ENCODE results near the gene GALNT3.

GALNT3 gene

DNA sequence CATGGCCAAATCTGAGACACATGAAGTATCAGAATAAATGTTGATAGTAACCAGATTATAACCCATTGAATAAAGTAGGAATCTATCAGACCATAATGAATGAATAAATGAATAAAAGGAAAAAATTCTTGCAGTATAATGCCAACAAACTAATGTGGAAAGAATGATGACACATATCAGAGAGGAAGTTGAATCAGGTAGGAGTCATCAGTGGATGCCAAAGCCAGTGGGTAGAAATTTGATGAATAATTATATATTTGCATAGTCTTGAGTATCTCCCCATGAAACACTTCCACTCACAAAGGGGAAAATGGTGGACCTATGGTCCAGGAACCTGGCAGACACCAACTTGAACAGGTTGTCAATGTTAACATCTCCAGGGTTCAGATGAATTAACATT, 68.6 kb downstream of the GALNT3 start:
- peak; percentile 38 for DNase-seq (ENCODE audit: low read depth)
- H3K4me3 ChIP-seq (ENCODE audit: low read depth, low read length) = no peak overlapping the region
- in situ Hi-C loops (cut with HindIII; ENCODE audit: low sequenced_read_pairs) = no loop called here
- TF ChIP-seq, protein P1, sequence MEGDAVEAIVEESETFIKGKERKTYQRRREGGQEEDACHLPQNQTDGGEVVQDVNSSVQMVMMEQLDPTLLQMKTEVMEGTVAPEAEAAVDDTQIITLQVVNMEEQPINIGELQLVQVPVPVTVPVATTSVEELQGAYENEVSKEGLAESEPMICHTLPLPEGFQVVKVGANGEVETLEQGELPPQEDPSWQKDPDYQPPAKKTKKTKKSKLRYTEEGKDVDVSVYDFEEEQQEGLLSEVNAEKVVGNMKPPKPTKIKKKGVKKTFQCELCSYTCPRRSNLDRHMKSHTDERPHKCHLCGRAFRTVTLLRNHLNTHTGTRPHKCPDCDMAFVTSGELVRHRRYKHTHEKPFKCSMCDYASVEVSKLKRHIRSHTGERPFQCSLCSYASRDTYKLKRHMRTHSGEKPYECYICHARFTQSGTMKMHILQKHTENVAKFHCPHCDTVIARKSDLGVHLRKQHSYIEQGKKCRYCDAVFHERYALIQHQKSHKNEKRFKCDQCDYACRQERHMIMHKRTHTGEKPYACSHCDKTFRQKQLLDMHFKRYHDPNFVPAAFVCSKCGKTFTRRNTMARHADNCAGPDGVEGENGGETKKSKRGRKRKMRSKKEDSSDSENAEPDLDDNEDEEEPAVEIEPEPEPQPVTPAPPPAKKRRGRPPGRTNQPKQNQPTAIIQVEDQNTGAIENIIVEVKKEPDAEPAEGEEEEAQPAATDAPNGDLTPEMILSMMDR (IDR thresholded peaks at IDR 0.05; ENCODE audit: low read depth, low read length, missing control alignments) = no peak

DNA sequence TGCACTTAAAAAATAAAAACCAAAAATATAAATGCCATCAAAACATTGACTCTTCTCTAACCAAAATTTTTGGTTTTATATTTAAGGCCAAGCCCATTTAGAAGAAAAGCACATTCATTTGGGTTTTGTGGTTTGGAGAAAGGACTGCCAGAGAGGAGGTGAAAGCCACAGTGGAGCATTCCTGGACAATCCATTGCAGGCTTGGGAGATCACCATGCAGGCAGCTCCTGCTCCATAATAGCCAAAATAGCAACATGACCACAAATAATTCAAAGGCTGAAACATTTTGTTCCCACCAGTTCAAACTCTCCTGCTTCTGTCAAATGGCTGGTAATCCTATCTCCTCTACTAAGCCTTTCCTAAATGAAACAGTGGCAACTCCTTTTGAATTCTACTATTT, 73.5 kb downstream of the GALNT3 start:
- peak; percentile 99 for DNase-seq (ENCODE audit: low read depth)
- no peak overlapping the region for H3K4me3 ChIP-seq (ENCODE audit: low read depth, low read length)
- TF ChIP-seq, protein P1 (IDR thresholded peaks at IDR 0.05; ENCODE audit: low read depth, low read length, missing control alignments) = no peak
- in situ Hi-C loops (cut with HindIII; ENCODE audit: low sequenced_read_pairs) = no loop called here

DNA sequence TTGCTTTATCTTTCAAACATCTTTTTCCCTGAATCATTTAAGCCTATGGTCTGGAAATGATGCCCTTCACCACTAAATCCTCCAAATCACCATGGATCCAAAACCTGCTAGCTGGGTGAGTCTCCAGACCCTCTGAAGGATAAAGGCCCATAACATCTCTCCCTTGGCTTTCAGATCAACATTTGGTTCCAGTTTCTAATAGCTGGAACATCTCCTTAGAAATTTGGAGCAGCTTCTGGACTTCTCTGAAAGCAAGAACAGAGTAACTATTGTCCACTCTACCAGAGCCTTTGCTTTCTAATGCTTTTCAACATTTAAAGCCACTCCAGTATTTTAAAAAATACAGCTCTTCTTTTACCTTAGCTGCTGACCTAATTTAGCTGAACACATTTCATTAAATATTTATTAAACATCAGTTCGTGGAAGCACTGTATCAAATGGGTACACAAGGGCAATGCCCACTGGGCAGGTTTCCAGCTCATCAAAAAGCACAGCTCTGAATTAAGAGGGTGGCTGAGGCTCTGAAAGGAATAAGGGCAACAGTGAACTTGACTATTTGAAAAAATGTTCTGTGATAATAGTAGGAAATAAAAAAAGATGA, 75.3 kb downstream of the GALNT3 start:
- in situ Hi-C loops (cut with HindIII; ENCODE audit: low sequenced_read_pairs) = no loop called here
- H3K4me3 ChIP-seq (ENCODE audit: low read depth, low read length) = no peak overlapping the region
- TF ChIP-seq, protein P1 (IDR thresholded peaks at IDR 0.05; ENCODE audit: low read depth, low read length, missing control alignments) = no peak
- no peak for DNase-seq (ENCODE audit: low read depth)

DNA sequence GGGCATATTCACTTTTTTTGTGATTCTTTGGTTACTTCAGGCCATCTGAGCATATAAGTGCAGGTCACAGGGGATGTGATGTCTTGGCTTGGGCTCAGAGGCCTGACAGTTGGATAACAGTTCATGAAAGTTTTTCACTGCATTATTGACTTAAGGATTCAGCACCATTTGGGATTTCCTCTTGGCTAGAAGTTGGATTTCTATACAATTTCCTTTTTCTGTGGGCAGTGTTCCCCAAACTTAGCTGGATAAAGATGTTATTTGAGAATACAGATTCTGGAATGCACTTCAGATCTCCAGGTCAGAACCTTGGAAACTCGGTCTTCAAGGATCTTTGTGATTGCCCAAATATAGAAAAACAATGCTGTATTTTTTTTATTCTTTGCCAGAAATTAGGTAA, 78.0 kb downstream of the GALNT3 start:
- H3K4me3 ChIP-seq (ENCODE audit: low read depth, low read length) = no peak overlapping the region
- DNase-seq (ENCODE audit: low read depth) = no peak
- in situ Hi-C loops (cut with HindIII; ENCODE audit: low sequenced_read_pairs) = no loop called here
- TF ChIP-seq, protein P1 (IDR thresholded peaks at IDR 0.05; ENCODE audit: low read depth, low read length, missing control alignments) = no peak

DNA sequence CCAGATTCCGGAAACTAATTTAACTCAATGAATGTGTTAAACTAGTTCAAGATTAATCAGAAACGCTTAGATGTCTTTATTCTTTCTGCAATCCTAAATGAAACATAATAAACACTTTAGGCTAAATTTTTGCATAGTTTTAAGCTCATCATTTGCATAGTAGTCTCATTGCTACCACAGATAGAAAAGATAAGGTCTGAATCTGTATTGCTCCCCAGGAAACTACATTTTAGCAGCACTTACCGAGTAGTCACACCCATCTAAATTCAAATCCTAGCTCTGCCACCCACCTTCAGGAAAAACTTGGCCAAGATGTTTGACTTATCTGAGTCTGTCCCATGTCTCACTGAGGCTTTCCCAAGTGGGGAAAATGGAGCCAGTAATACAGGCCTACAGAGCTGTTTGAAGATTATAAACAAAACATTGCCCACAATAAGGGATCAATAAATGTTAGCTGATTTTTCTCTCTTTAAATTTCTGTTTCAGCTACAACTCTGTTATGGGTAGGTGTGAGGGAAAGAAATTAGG, 87.0 kb downstream of the GALNT3 start:
- in situ Hi-C loops (cut with HindIII; ENCODE audit: low sequenced_read_pairs) = no loop called here
- TF ChIP-seq, protein P1 (IDR thresholded peaks at IDR 0.05; ENCODE audit: low read depth, low read length, missing control alignments) = no peak
- H3K4me3 ChIP-seq (ENCODE audit: low read depth, low read length) = no peak overlapping the region
- DNase-seq (ENCODE audit: low read depth) = no peak

DNA sequence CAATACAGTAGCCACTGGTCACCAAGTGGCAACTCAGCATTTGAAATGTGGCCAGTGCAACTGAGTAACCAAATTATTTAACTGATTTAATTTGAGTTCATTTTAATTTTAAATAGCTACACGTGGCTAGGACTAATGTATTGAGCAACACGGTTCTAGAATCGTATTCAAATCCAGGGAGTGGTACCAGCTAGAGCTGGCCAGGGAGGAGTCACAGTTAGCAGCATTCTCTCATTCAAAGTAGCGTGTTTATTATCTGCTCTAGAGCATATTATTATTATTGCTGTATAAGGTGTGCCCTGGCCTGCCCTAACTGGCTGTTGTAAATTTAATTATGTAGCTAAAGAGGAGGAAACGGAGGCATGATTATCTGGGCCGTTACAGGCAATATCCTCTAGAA, 92.9 kb downstream of the GALNT3 start:
- in situ Hi-C loops (cut with HindIII; ENCODE audit: low sequenced_read_pairs) = no loop called here
- TF ChIP-seq, protein P1 (IDR thresholded peaks at IDR 0.05; ENCODE audit: low read depth, low read length, missing control alignments) = no peak
- no peak overlapping the region for H3K4me3 ChIP-seq (ENCODE audit: low read depth, low read length)
- DNase-seq (ENCODE audit: low read depth) = no peak
